Right lobe of liver (tissue), 4 donors: Measurements from ENCODE around the gene ZNF655.

Source experiments
- CTCF ChIP-seq, 4 donors: fragments of 200-600 bp in 3 of 4; fragments of 450-650 bp in 1 of 4; IDR thresholded peaks; one replicate each; pipeline versions ENCODE4 v1.5.1 to v1.8.0; 2016 to 2022; ENCODE audit warnings: antibody characterized with exemption in 4 of 4, mild to moderate bottlenecking in 2 of 4
- POLR2A ChIP-seq: fragments of 450-650 bp; IDR thresholded peaks from one replicate; pipeline ENCODE4 v1.6.1; 2017; ENCODE audit warnings: antibody characterized with exemption, mild to moderate bottlenecking
- donor health status: DM: no; HTN: no; CAD: no.
- donor health status: DM: no; HTN: no; CAD: no.
- donor health status: DM: no; HTN: yes; CAD: no.

GRCh38 chr7:99594948-99595745 lies 36.7 kb downstream of the ZNF655 start:
- TF ChIP-seq CTCF (IDR thresholded peaks at IDR 0.05) (no peak), POLR2A (no peak)
